Anterior cingulate cortex (tissue), 58 donors: ENCODE measurements around the gene SRXN1.

ENCODE experiments used
- DNase-seq, 58 donors: peaks; one replicate each; lab custom pipeline; 2025; lab: John Stamatoyannopoulos, UW

The SRXN1 gene

GRCh38 chr20:658202-658601 is 5.2 kb upstream of the SRXN1 start:
- DNase-seq: no peak

- no peak for DNase-seq
These were observed 3.0 kb upstream of the SRXN1 start for GRCh38 chr20:655726-656624.

GRCh38 chr20:654417-654750 is 1.4 kb upstream of the SRXN1 start:
- no peak for DNase-seq

GRCh38 chr20:653590-654416 is 803 bp upstream of the SRXN1 start:
- DNase-seq: no peak

GRCh38 chr20:652615-653109 is 338 bp downstream of the SRXN1 start:
- peak in 8 of 58 donors; percentile 25 to 55 (median 47) for DNase-seq

- DNase-seq: no peak
These were observed 1.0 kb downstream of the SRXN1 start for GRCh38 chr20:651713-652614.

- no peak for DNase-seq
These were observed 2.0 kb downstream of the SRXN1 start for GRCh38 chr20:650954-651353.

GRCh38 chr20:650281-650680 is 2.7 kb downstream of the SRXN1 start:
- DNase-seq: no peak

GRCh38 chr20:647479-648019 is 5.5 kb downstream of the SRXN1 start:
- no peak for DNase-seq

- no peak for DNase-seq
These were observed 6.1 kb downstream of the SRXN1 start for GRCh38 chr20:646868-647233.

GRCh38 chr20:646107-646867 is 6.7 kb downstream of the SRXN1 start:
- DNase-seq: no peak

GRCh38 chr20:645318-646106 is 7.5 kb downstream of the SRXN1 start:
- peak in 54 of 58 donors; percentile 3 to 73 (median 40) for DNase-seq

GRCh38 chr20:644692-645317 is 8.2 kb downstream of the SRXN1 start:
- no peak for DNase-seq

GRCh38 chr20:642398-643174 is 10.4 kb downstream of the SRXN1 start:
- peak in 39 of 58 donors; percentile 2 to 74 (median 28) for DNase-seq

- DNase-seq: peak in 1 of 58 donors; percentile 43
These were observed 11.0 kb downstream of the SRXN1 start for GRCh38 chr20:642013-642397.

GRCh38 chr20:641516-641875 is 11.5 kb downstream of the SRXN1 start:
- DNase-seq: peak in 2 of 58 donors; percentile 12 to 43
